Measurements from ENCODE around the gene CLDND1. TPM values are rescaled to one million over a fixed set of nuclear protein-coding genes. Genes with fewer than 3 reads are reported as not detected.

The CLDND1 gene
- total RNA-seq, 1 donor from 2014 or later = 260 TPM

- DNase-seq = no peak
Measured at GRCh38 chr3:98513091-98513511, 9.6 kb downstream of the CLDND1 start.

DNA sequence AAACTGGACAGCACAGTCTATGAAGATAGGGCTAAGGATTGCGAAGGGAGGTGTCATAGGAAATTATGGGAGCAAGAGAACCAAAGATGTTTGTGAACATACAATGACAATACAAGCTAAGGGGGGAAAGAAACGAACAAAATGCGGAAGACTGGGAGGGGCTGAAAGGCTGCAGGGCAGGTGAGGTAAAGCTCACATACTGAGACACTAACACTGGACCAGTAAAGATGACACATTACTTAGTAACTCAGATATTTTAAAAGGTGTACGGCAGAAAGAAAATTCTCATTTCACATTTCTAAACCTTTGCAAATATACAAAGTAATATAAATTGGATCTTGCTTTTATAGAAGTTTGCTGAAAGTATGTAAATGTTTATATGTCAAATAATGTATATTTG lies 10.1 kb downstream of the CLDND1 start:
- DNase-seq = no peak

GRCh38 chr3:98508582-98508981 lies 14.1 kb downstream of the CLDND1 start:
- no peak for DNase-seq

- DNase-seq = no peak
Measured at GRCh38 chr3:98504539-98504938, 18.2 kb downstream of the CLDND1 start.

- DNase-seq = no peak
Measured at GRCh38 chr3:98501863-98502576, 20.7 kb downstream of the CLDND1 start.

DNA sequence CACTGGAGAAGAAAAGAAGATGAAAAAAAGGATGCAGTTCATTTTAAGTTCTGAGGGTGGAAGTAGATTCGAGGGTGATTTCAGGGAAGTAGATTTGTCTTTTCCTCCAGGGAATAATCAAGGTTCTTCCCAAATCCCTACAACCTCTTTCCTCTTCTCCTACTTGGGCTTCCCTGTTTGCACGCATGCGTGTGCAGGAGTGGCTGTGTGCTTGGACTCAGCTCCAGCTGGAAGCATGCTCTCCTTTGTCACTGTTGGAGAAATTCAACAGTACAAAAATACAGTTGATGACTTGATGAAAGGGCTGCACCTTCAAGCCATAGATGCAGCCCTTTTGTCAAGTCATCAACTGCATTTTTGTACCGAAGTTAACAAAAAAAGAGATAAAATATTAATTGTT lies 21.4 kb downstream of the CLDND1 start:
- DNase-seq = no peak

GRCh38 chr3:98500019-98500418 lies 22.7 kb downstream of the CLDND1 start:
- no peak for DNase-seq

DNA sequence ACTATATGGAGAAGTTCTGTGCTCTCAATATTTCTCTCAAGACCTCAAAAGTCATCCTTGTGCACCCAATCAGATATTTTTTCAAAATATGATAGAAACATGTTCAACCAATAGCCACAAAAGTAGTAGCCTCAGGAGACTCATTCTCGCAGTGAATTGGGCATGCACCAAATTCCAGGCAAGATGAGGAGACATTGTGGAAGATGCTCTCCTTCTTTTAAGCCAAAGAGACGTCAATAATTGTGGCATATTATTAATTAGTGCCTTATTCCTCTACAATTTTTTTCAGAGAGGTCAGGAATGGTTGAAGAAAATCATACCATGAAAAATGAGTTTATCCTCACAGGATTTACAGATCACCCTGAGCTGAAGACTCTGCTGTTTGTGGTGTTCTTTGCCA lies 25.3 kb downstream of the CLDND1 start, which contains the start of gene OR5K2:
TSS of gene OR5K2 (plus strand) at position 301 of the 400 bp plus-strand sequence. CDS start at position 301, 0 bp downstream.
- DNase-seq = no peak

GRCh38 chr3:98483626-98484025 lies 39.1 kb downstream of the CLDND1 start:
- DNase-seq = no peak

DNA sequence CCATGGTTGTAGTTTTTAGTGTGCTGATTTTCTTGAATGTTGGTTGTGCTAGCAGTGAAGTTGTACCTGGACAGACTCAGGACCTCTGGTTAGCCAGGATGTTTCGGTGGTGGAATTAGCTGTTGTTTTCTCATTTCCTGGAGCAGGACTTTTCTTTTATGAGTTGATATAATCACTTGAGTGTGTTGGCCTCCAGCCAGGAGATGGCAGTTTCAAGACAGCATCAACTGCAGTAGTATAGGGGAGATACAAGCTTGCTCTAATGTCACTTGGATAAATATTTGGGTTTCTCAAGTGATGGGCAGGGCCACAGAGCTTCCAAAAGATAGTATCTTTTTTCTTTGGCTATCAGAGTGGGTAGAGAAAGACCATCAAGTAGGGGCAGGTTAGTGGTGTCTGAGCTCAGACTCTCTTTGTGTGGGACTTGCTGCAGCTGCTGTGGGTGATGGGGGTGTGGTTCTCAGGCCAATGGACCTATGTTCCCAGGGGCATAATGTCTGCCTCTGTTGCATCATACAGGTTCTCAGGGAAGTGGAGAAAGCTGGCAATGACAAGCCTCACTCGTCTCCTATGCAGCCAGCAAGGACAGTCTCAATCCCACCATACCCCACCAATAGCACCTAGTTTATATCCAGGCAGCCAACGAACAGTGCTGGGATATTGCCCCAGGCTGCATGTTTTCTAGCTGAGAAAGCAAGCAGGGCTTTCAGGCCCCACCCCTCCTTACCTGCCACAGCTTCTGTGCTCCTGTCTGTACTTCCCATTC lies 39.8 kb downstream of the CLDND1 start:
- DNase-seq = no peak

Other genes starting within 250 kb of the CLDND1 start
- not detected in 2 replicates for gene OR5H2, start 240.4 kb downstream of the CLDND1 start, total RNA-seq
- gene OR5K4, start 169.0 kb downstream of the CLDND1 start, total RNA-seq = not detected in 2 replicates
- gene OR5K3, start 132.2 kb downstream of the CLDND1 start, total RNA-seq = not detected in 2 replicates
- gene OR5K1, start 59.7 kb downstream of the CLDND1 start, total RNA-seq = not detected in 2 replicates
- gene OR5K2, start 25.2 kb downstream of the CLDND1 start, total RNA-seq = not detected in 2 replicates
- gene GPR15, start 9.1 kb upstream of the CLDND1 start, total RNA-seq = not detected in 2 replicates
- 26.0 and 33.2 TPM in 2 replicates for gene CPOX, start 70.7 kb upstream of the CLDND1 start, total RNA-seq
- 18.6 and 30.1 TPM in 2 replicates for gene ST3GAL6, start 240.4 kb upstream of the CLDND1 start, total RNA-seq